H1 (cell line): ENCODE data around the gene ELOVL1. TPM values are rescaled to one million over a fixed set of nuclear protein-coding genes. Genes with fewer than 3 reads are reported as not detected.

Experiments
- CTCF ChIA-PET: fragments of 300-600 bp; sonication (Branson Sonifier 250); formaldehyde crosslinking; loops from one replicate; lab custom pipeline; 2021; ENCODE audit not compliant: partially characterized antibody; lab: Charles Lee
- POLR2A ChIA-PET: fragments of 300-600 bp; sonication (Branson Sonifier 250); formaldehyde crosslinking; loops from one replicate; lab custom pipeline; 2021; ENCODE audit warnings: inconsistent platforms; ENCODE audit not compliant: partially characterized antibody; lab: Charles Lee
- DNase-seq, 2 experiments: peaks; one replicate each; pipeline versions ENCODE4 v3.0.0 to v3.0.0-alpha.2; 2010 to 2022; ENCODE audit warnings: low spot score in 2 of 2, low read depth in 1 of 2, mixed read lengths in 1 of 2
- FAIRE-seq: peaks from 2 replicates; lab custom pipeline; 2011; peaks lifted over from hg19 to GRCh38; lab: Jason Lieb, UNC
- H2AFZ ChIP-seq: 2 replicates; pipeline ENCODE4 v1.8.1; 2012; ENCODE audit warnings: low read length, inconsistent platforms
- H2AK5ac ChIP-seq: 2 replicates; pipeline ENCODE4 v1.6.1; 2013; ENCODE audit warnings: low read depth, low read length
- H2BK120ac ChIP-seq: replicated peaks from 2 replicates; pipeline ENCODE3; 2013; ENCODE audit warnings: low read depth, low read length, inconsistent platforms
- H2BK12ac ChIP-seq: 2 replicates; pipeline ENCODE4 v1.6.1; 2013; ENCODE audit warnings: low read depth, low read length
- H2BK15ac ChIP-seq: 2 replicates; pipeline ENCODE4 v1.6.1; 2013; ENCODE audit warnings: low read length
- H2BK20ac ChIP-seq: 2 replicates; pipeline ENCODE4 v1.6.1; 2013; ENCODE audit warnings: low read length
- H2BK5ac ChIP-seq: 2 replicates; pipeline ENCODE4 v1.6.1; 2013; ENCODE audit warnings: low read depth, low read length
- H3K14ac ChIP-seq: 2 replicates; pipeline ENCODE4 v1.6.1; 2013; ENCODE audit warnings: inconsistent platforms; ENCODE audit not compliant: insufficient read length
- H3K18ac ChIP-seq: 2 replicates; pipeline ENCODE4 v1.6.1; 2013; ENCODE audit warnings: low read length; ENCODE audit errors: extremely low read depth
- H3K23ac ChIP-seq: 2 replicates; pipeline ENCODE4 v1.6.1; 2013; ENCODE audit warnings: inconsistent platforms; ENCODE audit not compliant: insufficient read length
- H3K23me2 ChIP-seq: 2 replicates; pipeline ENCODE4 v1.6.1; 2013; ENCODE audit warnings: low read depth, low read length
- H3K27ac ChIP-seq: 2 replicates; pipeline ENCODE4 v1.6.1; 2011; ENCODE audit warnings: low read depth, low read length, inconsistent platforms
- H3K27me3 ChIP-seq, 4 experiments: replicated peaks in 1 of 4; 1 replicate in 1 of 4; 2 replicates in 3 of 4; pipeline versions ENCODE4 v1.6.1 to v1.8.1; 2011 to 2013; ENCODE audit warnings: low read length in 3 of 4, mild to moderate bottlenecking in 3 of 4, inconsistent platforms in 2 of 4, mixed read lengths in 2 of 4, moderate library complexity in 1 of 4; ENCODE audit not compliant: control insufficient read depth in 3 of 4, insufficient read depth in 3 of 4; ENCODE audit errors: extremely low read depth in 1 of 4
- H3K36me3 ChIP-seq, 4 experiments: 2 replicates each; pipeline versions ENCODE4 v1.6.1 to v1.8.1; 2011 to 2013; ENCODE audit warnings: mild to moderate bottlenecking in 4 of 4, low read length in 3 of 4, moderate library complexity in 2 of 4, control low read depth in 1 of 4, inconsistent platforms in 1 of 4; ENCODE audit not compliant: insufficient read depth in 4 of 4, control insufficient read depth in 2 of 4
- H3K4ac ChIP-seq: replicated peaks from 2 replicates; pipeline ENCODE3; 2013; ENCODE audit warnings: low read length, low read depth, mixed read lengths, inconsistent platforms; ENCODE audit not compliant: insufficient read length
- H3K4me1 ChIP-seq, 4 experiments: replicated peaks in 1 of 4; 1 replicate in 1 of 4; 2 replicates in 3 of 4; pipeline versions ENCODE4 v1.6.1 to v1.8.1; 2011 to 2013; ENCODE audit warnings: low read length in 3 of 4, inconsistent platforms in 2 of 4, mixed read lengths in 1 of 4; ENCODE audit not compliant: insufficient read depth in 4 of 4, control insufficient read depth in 3 of 4
- H3K4me2 ChIP-seq, 2 experiments: 2 replicates each; pipeline versions ENCODE4 v1.6.1 to v1.8.1; 2011 to 2013; ENCODE audit warnings: low read depth in 2 of 2, low read length in 2 of 2, control low read depth in 1 of 2, inconsistent platforms in 1 of 2, mild to moderate bottlenecking in 1 of 2; ENCODE audit not compliant: insufficient read depth in 1 of 2
- H3K4me3 ChIP-seq, 4 experiments: fragments of 200-600, 300-600 bp in 1 of 4; sonication (generic), shearing (Covaris generic), sonication (Bioruptor Twin) in 1 of 4; 2 replicates each; pipeline versions ENCODE4 v1.5.1 to v1.8.1; 2011 to 2016; ENCODE audit warnings: low read length in 4 of 4, low read depth in 3 of 4, control low read depth in 2 of 4, inconsistent platforms in 2 of 4, mild to moderate bottlenecking in 2 of 4, mixed read lengths in 1 of 4, moderate library complexity in 1 of 4; ENCODE audit not compliant: insufficient read depth in 2 of 4; ENCODE audit errors: extremely low read depth in 1 of 4
- H3K56ac ChIP-seq: replicated peaks from 2 replicates; pipeline ENCODE3; 2013; ENCODE audit warnings: low read depth, mild to moderate bottlenecking, mixed read lengths, low read length, inconsistent platforms; ENCODE audit not compliant: insufficient read length
- H3K79me1 ChIP-seq: 2 replicates; pipeline ENCODE4 v1.6.1; 2013; ENCODE audit warnings: low read depth, low read length, control low read depth
- H3K79me2 ChIP-seq, 2 experiments: 2 replicates each; pipeline versions ENCODE4 v1.6.1 to v1.8.1; 2012 to 2013; ENCODE audit warnings: low read length in 2 of 2, mild to moderate bottlenecking in 2 of 2, inconsistent platforms in 1 of 2; ENCODE audit not compliant: insufficient read depth in 2 of 2, control insufficient read depth in 1 of 2
- H3K9ac ChIP-seq, 4 experiments: replicated peaks in 1 of 4; 1 replicate in 1 of 4; 2 replicates in 3 of 4; pipeline versions ENCODE4 v1.6.1 to v1.8.1; 2011 to 2013; ENCODE audit warnings: low read depth in 3 of 4, low read length in 3 of 4, control low read depth in 2 of 4, mild to moderate bottlenecking in 2 of 4, moderate library complexity in 2 of 4, inconsistent platforms in 1 of 4; ENCODE audit errors: extremely low read depth in 1 of 4
- H3K9me3 ChIP-seq, 2 experiments: 2 replicates each; pipeline versions ENCODE4 v1.6.1 to v1.8.1; 2012 to 2013; ENCODE audit warnings: mild to moderate bottlenecking in 2 of 2, moderate library complexity in 2 of 2, control low read depth in 1 of 2, inconsistent platforms in 1 of 2, low read depth in 1 of 2, low read length in 1 of 2, mixed read lengths in 1 of 2; ENCODE audit not compliant: insufficient read depth in 2 of 2
- H4K20me1 ChIP-seq, 2 experiments: replicated peaks in 1 of 2; 2 replicates each; pipeline versions ENCODE3 to v1.8.1; 2011 to 2013; ENCODE audit warnings: inconsistent platforms in 2 of 2, low read length in 2 of 2, mild to moderate bottlenecking in 1 of 2; ENCODE audit not compliant: insufficient read depth in 2 of 2, control insufficient read depth in 1 of 2
- H4K5ac ChIP-seq: 2 replicates; pipeline ENCODE4 v1.6.1; 2013; ENCODE audit warnings: low read length, low read depth, mixed read lengths, inconsistent platforms; ENCODE audit not compliant: insufficient read length
- H4K8ac ChIP-seq: 2 replicates; pipeline ENCODE4 v1.8.0; 2013; ENCODE audit warnings: mild to moderate bottlenecking, moderate library complexity, low read length, inconsistent platforms; ENCODE audit not compliant: insufficient read depth; ENCODE audit errors: extremely low read depth
- H4K91ac ChIP-seq: replicated peaks from 2 replicates; pipeline ENCODE3; 2013; ENCODE audit warnings: low read length, mixed read lengths, inconsistent platforms; ENCODE audit not compliant: insufficient read length
- ASH2L ChIP-seq: fragments of 200-600, 300-600 bp; sonication (generic); IDR thresholded peaks from one replicate; pipeline ENCODE4 v1.7.1; 2017; ENCODE audit warnings: low read length
- BACH1 ChIP-seq: IDR thresholded peaks from 2 replicates; pipeline ENCODE4 v1.6.1; 2012; ENCODE audit warnings: low read length, improper control_type of control experiment
- BCL11A ChIP-seq, 2 experiments: IDR thresholded peaks; one replicate each; pipeline ENCODE4 v1.6.1; 2011; ENCODE audit warnings: low read depth in 2 of 2, low read length in 2 of 2, mild to moderate bottlenecking in 2 of 2
- CHD2 ChIP-seq: IDR thresholded peaks from 2 replicates; pipeline ENCODE4 v1.6.1; 2012; ENCODE audit warnings: low read length, improper control_type of control experiment
- CTBP2 ChIP-seq: IDR thresholded peaks from 2 replicates; pipeline ENCODE4 v1.7.0; 2011; ENCODE audit warnings: borderline replicate concordance, mild to moderate bottlenecking, moderate library complexity, mixed read lengths, low read length; ENCODE audit not compliant: insufficient read depth, insufficient read length
- EP300 ChIP-seq, 2 experiments: IDR thresholded peaks; 1 replicate in 1 of 2; 2 replicates in 1 of 2; pipeline ENCODE4 v1.6.1; 2011 to 2012; ENCODE audit warnings: low read depth in 2 of 2, low read length in 2 of 2, mild to moderate bottlenecking in 2 of 2, borderline replicate concordance in 1 of 2, inconsistent platforms in 1 of 2, moderate library complexity in 1 of 2
- KDM1A ChIP-seq: fragments of 200-600, 300-600 bp; sonication (generic); IDR thresholded peaks from 2 replicates; pipeline ENCODE4 v1.7.1; 2016; ENCODE audit warnings: mild to moderate bottlenecking, low read length, borderline replicate concordance
- NANOG ChIP-seq: IDR thresholded peaks from 2 replicates; pipeline ENCODE4 v1.6.1; 2011; ENCODE audit warnings: low read length, low read depth, mild to moderate bottlenecking, inconsistent platforms; ENCODE audit not compliant: insufficient read depth, poor library complexity, severe bottlenecking
- POU5F1 ChIP-seq: IDR thresholded peaks from 2 replicates; pipeline ENCODE4 v1.6.1; 2011; ENCODE audit warnings: low read depth, mild to moderate bottlenecking, low read length, moderate library complexity
- SIN3A ChIP-seq, 2 experiments: IDR thresholded peaks in 1 of 2; conservative IDR thresholded peaks in 1 of 2; 2 replicates each; pipeline ENCODE4 v1.6.1; 2011 to 2012; ENCODE audit warnings: low read length in 2 of 2, improper control_type of control experiment in 1 of 2, low read depth in 1 of 2, mild to moderate bottlenecking in 1 of 2
- SIRT6 ChIP-seq: IDR thresholded peaks from one replicate; pipeline ENCODE4 v1.7.1; 2012; ENCODE audit warnings: low read length, inconsistent platforms
- SP4 ChIP-seq: IDR thresholded peaks from 2 replicates; pipeline ENCODE4 v1.6.1; 2012; ENCODE audit warnings: low read length, inconsistent platforms
- TCF12 ChIP-seq: IDR thresholded peaks from 2 replicates; pipeline ENCODE4 v1.6.1; 2011; ENCODE audit warnings: low read depth, mild to moderate bottlenecking, low read length
- USF2 ChIP-seq: IDR thresholded peaks from 2 replicates; pipeline ENCODE4 v1.6.1; 2011; ENCODE audit warnings: low read length, improper control_type of control experiment
- YY1 ChIP-seq: IDR thresholded peaks from 2 replicates; pipeline ENCODE4 v1.6.1; 2011; ENCODE audit warnings: low read depth, mild to moderate bottlenecking, low read length
- polyA plus RNA-seq, 7 experiments: library from polyadenylated mRNA; depleted of rRNA in 3 of 7; stranded (reverse) in 5 of 7; unstranded in 2 of 7; fragments of >200 nt in 5 of 7; fragments of 200-250 nt in 2 of 7; gene quantifications; 1 replicate in 5 of 7; 2 replicates in 1 of 7; 4 replicates in 1 of 7; pipeline versions ENCODE4 v1.2.1 to v1.2.3, GENCODE V29; 2011 to 2013; ENCODE audit warnings: missing spikeins in 2 of 7, mixed read lengths in 2 of 7
- total RNA-seq: library from RNA; stranded (reverse); fragmentation: NEBNext Ultra II Directional; extraction: Animal tissue kit (Norgen Biotek cat#: 25700); gene quantifications from 2 replicates; pipeline ENCODE4 v1.2.1, GENCODE V29; 2021

The ELOVL1 gene
- total and polyA plus RNA-seq, 2 of the 8 experiments (the other 6 are each of a cell fraction or from before 2014, with no cell fraction given) = 28.5 to 68.1 TPM

DNA sequence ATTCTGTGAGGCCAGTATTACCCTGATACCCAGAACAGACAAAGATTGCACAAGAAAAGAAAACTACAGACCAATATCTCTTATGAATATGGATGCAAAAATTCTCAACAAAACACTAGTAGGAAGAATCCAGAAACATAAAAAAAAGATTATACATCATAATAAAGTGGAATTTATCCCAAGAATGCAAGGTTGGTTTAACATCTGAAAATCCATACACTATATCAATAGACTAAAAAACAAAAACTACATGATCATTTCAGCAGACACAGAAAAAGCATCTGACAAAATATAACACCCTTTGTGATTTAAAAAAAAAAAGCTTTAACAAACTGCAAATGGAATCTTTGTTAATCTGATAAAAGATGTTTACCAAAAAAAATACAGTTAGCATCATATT, 42.4 kb downstream of the ELOVL1 start:
- Histone ChIP-seq H3K4me3 (no peak overlapping the region), H2BK20ac (no peak overlapping the region), H4K20me1 (no peaks in the 10 kb centered on the region), H3K9me3 (peaks cover 0 to 10% of the 10 kb centered on the region in 2 experiments; a peak in 2 of 4 replicates), H2AFZ (no peak overlapping the region), H2BK15ac (no peak overlapping the region), H3K18ac (no peak overlapping the region), H3K79me2 (no peaks in the 10 kb centered on the region), H4K5ac (no peak overlapping the region), H4K8ac (no peak overlapping the region), H3K4me1 (peaks cover 0 to 6% (median 4%) of the 10 kb centered on the region in 4 experiments; a peak in 5 of 7 replicates), H3K56ac (no peak overlapping the region), H3K14ac (no peak overlapping the region), H3K36me3 (no peaks in the 10 kb centered on the region), H3K4me2 (no peak overlapping the region), H4K91ac (no peak overlapping the region), H3K9ac (no peak overlapping the region), H2BK120ac (no peak overlapping the region), H3K23ac (no peak overlapping the region), H2BK12ac (no peak overlapping the region), H3K27ac (no peak overlapping the region), H2AK5ac (no peak overlapping the region), H3K23me2 (no peaks in the 10 kb centered on the region), H2BK5ac (no peak overlapping the region), H3K79me1 (no peaks in the 10 kb centered on the region), H3K4ac (no peak overlapping the region), H3K27me3 (no peaks in the 10 kb centered on the region)
- no peak for FAIRE-seq
- ChIA-PET POLR2A (no interaction called here), CTCF (no interaction called here)
- no peak for DNase-seq
- TF ChIP-seq SIRT6 (no peak), TCF12 (no peak), CTBP2 (no peak), BCL11A (IDR thresholded peaks at IDR 0.05; ENCODE audit: low read depth in 2 of 2, low read length in 2 of 2) (no peak), POU5F1 (no peak), NANOG (no peak), USF2 (no peak), SIN3A (conservative IDR thresholded peaks at IDR 0.05 in 1 of 2, IDR thresholded peaks at IDR 0.05 in 1 of 2; ENCODE audit: low read depth in 1 of 2, low read length in 2 of 2) (no peak), ASH2L (no peak), SP4 (no peak), CHD2 (no peak), EP300 (IDR thresholded peaks at IDR 0.05; ENCODE audit: borderline replicate concordance in 1 of 2, low read depth in 2 of 2, low read length in 2 of 2) (no peak), YY1 (no peak), BACH1 (no peak), KDM1A (no peak)
